A673 (cell line): ENCODE measurements around the gene TTC12. TPM values are rescaled to one million over a fixed set of nuclear protein-coding genes. Genes with fewer than 3 reads are reported as not detected.

Experiments
- BruUV-seq: library from RNA; stranded (reverse); fragments of 400-500 nt; replicated peaks from 2 replicates; lab custom pipeline; 2021; lab: Mats Ljungman, UMichigan
- CTCF ChIA-PET: fragments of 300-600 bp; sonication (Branson Sonifier 250); formaldehyde crosslinking; loops from one replicate; lab custom pipeline; 2022; ENCODE audit warnings: antibody characterized with exemption; lab: Charles Lee
- POLR2A ChIA-PET: fragments of 300-600 bp; sonication (Branson Sonifier 250); formaldehyde crosslinking; loops from one replicate; lab custom pipeline; 2022; ENCODE audit warnings: antibody characterized with exemption; ENCODE audit not compliant: low non-redundant PET; lab: Charles Lee
- DNase-seq: peaks from one replicate; pipeline ENCODE4 v3.0.0-alpha.2; 2015; ENCODE audit warnings: low spot score
- H3K27ac ChIP-seq: fragments of 200-600 bp; sonication (generic); 2 replicates; pipeline ENCODE4 v1.5.1; 2016; ENCODE audit warnings: mixed run types, low read depth, mild to moderate bottlenecking, mixed read lengths, antibody characterized with exemption, low read length; ENCODE audit not compliant: poor library complexity, severe bottlenecking
- H3K27me3 ChIP-seq: fragments of 200-600 bp; sonication (generic); replicated peaks from 2 replicates; pipeline ENCODE4 v1.6.1; 2017; ENCODE audit warnings: mixed run types, low read depth, mild to moderate bottlenecking, mixed read lengths, antibody characterized with exemption, low read length; ENCODE audit not compliant: insufficient read depth, poor library complexity
- H3K36me3 ChIP-seq: fragments of 200-600 bp; sonication (generic); 2 replicates; pipeline ENCODE4 v1.6.1; 2016; ENCODE audit warnings: mixed run types, mild to moderate bottlenecking, mixed read lengths, antibody characterized with exemption, low read length; ENCODE audit not compliant: insufficient read depth, poor library complexity, severe bottlenecking
- H3K4me1 ChIP-seq: fragments of 200-600 bp; sonication (generic); 2 replicates; pipeline ENCODE4 v1.6.1; 2017; ENCODE audit warnings: mixed run types, mild to moderate bottlenecking, mixed read lengths, antibody characterized with exemption, low read length; ENCODE audit not compliant: insufficient read depth, poor library complexity, severe bottlenecking
- H3K4me3 ChIP-seq: fragments of 200-600 bp; sonication (generic); 2 replicates; pipeline ENCODE4 v1.5.1; 2016; ENCODE audit warnings: low read depth, mixed run types, mild to moderate bottlenecking, mixed read lengths, low read length; ENCODE audit not compliant: poor library complexity, severe bottlenecking
- H3K9me3 ChIP-seq: fragments of 200-600 bp; sonication (generic); 2 replicates; pipeline ENCODE4 v1.6.1; 2016; ENCODE audit warnings: mixed run types, low read depth, mild to moderate bottlenecking, mixed read lengths, antibody characterized with exemption, low read length; ENCODE audit not compliant: poor library complexity, severe bottlenecking
- EZH2 ChIP-seq: fragments of 200-600 bp; sonication (generic); IDR thresholded peaks from 2 replicates; pipeline ENCODE4 v1.6.1; 2017; ENCODE audit warnings: borderline replicate concordance, low read depth, mild to moderate bottlenecking, mixed read lengths, antibody characterized with exemption, low read length; ENCODE audit not compliant: poor library complexity, severe bottlenecking
- intact Hi-C: fragments of 100-400 bp; cut with micrococcal nuclease; formaldehyde crosslinking; loops from one replicate; pipeline ENCODE4 v1.10.0; 2022; ENCODE audit not compliant: unreplicated experiment
- total RNA-seq: library from RNA; stranded (reverse); gene quantifications from 2 replicates; pipeline ENCODE4 v1.2.3, GENCODE V29; 2021
- TF ChIP-seq, protein P1 (sequence below): fragments of 300-800, 200-600 bp; sonication (generic); conservative IDR thresholded peaks from 2 replicates; pipeline ENCODE4 v1.5.1; 2017; ENCODE audit warnings: low read depth, mild to moderate bottlenecking, antibody characterized with exemption, low read length, moderate library complexity, mixed read lengths

The TTC12 gene
- total RNA-seq, 1 experiment from 2014 or later: not detected

DNA sequence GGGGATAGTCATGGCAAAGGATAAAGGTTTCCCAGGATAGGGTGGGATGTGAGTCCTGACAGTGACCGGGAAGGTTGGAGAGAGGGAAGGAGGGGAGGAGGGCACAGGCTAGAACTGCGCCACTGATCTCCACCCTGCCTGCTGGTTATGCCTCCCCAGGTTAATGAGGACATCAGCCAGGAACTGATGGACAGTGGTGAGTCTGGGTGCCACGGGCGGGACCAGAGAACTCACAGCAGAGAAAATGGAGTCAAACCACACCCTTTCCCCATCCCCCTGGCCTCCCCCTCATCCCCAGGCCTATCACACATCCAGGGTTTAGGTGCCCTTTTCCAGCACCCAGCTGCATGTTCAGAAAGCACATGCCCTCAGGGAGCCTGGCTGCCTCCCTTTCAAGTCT is 83.4 kb downstream of the TTC12 start:
- no peaks in the 10 kb centered on the region for H3K36me3 ChIP-seq
- POLR2A ChIA-PET: no interaction called here
- no peaks in the 10 kb centered on the region for H3K4me1 ChIP-seq
- no peaks in the 10 kb centered on the region for H3K9me3 ChIP-seq
- no peak for TF ChIP-seq EZH2
- TF ChIP-seq, protein P1, sequence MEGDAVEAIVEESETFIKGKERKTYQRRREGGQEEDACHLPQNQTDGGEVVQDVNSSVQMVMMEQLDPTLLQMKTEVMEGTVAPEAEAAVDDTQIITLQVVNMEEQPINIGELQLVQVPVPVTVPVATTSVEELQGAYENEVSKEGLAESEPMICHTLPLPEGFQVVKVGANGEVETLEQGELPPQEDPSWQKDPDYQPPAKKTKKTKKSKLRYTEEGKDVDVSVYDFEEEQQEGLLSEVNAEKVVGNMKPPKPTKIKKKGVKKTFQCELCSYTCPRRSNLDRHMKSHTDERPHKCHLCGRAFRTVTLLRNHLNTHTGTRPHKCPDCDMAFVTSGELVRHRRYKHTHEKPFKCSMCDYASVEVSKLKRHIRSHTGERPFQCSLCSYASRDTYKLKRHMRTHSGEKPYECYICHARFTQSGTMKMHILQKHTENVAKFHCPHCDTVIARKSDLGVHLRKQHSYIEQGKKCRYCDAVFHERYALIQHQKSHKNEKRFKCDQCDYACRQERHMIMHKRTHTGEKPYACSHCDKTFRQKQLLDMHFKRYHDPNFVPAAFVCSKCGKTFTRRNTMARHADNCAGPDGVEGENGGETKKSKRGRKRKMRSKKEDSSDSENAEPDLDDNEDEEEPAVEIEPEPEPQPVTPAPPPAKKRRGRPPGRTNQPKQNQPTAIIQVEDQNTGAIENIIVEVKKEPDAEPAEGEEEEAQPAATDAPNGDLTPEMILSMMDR: no peak
- no peaks in the 10 kb centered on the region for H3K27me3 ChIP-seq
- BruUV-seq: no TSS peak
- H3K4me3 ChIP-seq: no peak overlapping the region
- no peak for DNase-seq
- H3K27ac ChIP-seq: no peak overlapping the region
- CTCF ChIA-PET: no interaction called here
- intact Hi-C loops: no loop called here

DNA sequence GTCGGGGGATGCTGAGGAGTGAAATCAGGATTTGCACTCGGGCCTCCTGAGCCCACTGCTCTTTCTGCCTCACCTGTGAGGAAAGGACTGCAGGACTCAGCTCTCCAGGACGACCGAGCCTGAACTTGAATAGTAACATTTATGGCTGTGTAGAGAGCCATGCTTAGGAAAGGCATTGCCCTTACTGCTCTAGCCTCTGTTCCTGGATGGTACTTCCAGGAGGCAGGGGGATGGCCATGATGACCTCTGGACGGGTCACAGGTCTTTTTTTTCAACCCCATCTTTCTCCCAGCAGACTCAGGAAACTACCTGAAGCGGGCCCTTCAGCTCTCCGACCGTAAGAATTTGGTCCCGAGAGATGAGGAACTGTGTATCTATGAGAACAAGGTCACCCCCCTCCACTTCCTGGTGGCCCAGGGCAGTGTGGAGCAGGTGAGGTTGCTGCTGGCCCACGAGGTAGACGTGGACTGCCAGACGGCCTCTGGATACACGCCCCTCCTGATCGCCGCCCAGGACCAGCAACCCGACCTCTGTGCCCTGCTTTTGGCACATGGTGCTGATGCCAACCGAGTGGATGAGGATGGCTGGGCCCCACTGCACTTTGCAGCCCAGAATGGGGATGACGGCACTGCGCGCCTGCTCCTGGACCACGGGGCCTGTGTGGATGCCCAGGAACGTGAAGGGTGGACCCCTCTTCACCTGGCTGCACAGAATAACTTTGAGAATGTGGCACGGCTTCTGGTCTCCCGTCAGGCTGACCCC is 84.5 kb downstream of the TTC12 start:
- no peaks in the 10 kb centered on the region for H3K9me3 ChIP-seq
- ChIA-PET POLR2A (no interaction called here), CTCF (no interaction called here)
- no peak for TF ChIP-seq EZH2
- TF ChIP-seq, protein P1: no peak
- no peak overlapping the region for H3K27ac ChIP-seq
- DNase-seq: no peak
- no TSS peak for BruUV-seq
- H3K4me3 ChIP-seq: no peak overlapping the region
- no peaks in the 10 kb centered on the region for H3K36me3 ChIP-seq
- H3K4me1 ChIP-seq: no peaks in the 10 kb centered on the region
- intact Hi-C loops: no loop called here
- no peaks in the 10 kb centered on the region for H3K27me3 ChIP-seq

DNA sequence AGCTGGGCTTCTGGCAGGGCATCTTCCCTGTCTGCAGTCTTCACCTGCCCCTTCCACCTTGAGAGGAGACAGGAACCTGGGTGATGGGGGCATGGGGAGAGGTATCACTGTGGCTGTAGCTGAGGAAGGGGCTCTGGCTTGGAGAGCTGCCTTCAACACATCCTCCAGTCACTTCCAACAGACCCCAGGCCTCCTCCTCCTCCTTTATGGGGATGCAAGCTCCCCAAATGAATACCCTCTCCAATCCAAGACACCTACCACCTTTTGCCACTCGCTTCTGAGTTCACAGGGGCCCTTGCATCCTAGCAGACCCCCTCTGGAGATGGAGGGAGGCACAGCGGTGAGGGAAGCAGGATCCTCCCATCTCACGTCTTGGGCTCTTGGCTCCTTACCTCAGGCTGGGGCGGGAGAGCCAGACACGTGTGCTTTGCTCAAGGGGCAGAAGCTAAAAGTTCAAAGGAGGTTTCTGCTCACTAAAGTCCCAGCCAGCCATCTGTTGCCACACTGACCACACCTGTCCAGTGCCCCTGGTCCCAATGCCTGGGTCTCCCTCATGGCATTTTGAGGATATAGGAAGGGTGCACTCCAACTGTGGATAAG is 86.3 kb downstream of the TTC12 start:
- intact Hi-C loops: no loop called here
- ChIA-PET POLR2A (no interaction called here), CTCF (no interaction called here)
- Histone ChIP-seq H3K36me3 (no peaks in the 10 kb centered on the region), H3K27me3 (no peaks in the 10 kb centered on the region), H3K4me1 (no peaks in the 10 kb centered on the region), H3K9me3 (no peaks in the 10 kb centered on the region), H3K27ac (no peak overlapping the region), H3K4me3 (no peak overlapping the region)
- TF ChIP-seq EZH2: no peak
- TF ChIP-seq, protein P1: no peak
- no TSS peak for BruUV-seq
- no peak for DNase-seq
